HG02763 (cell line): ENCODE results near the gene STXBP6.

Experiments
- ATAC-seq: cut with Tn5 transposase; IDR thresholded peaks from one replicate; pipeline ENCODE4 v1.9.1; 2021; ENCODE audit warnings: mild to moderate bottlenecking, moderate library complexity; ENCODE audit not compliant: unreplicated experiment

Gene STXBP6

DNA sequence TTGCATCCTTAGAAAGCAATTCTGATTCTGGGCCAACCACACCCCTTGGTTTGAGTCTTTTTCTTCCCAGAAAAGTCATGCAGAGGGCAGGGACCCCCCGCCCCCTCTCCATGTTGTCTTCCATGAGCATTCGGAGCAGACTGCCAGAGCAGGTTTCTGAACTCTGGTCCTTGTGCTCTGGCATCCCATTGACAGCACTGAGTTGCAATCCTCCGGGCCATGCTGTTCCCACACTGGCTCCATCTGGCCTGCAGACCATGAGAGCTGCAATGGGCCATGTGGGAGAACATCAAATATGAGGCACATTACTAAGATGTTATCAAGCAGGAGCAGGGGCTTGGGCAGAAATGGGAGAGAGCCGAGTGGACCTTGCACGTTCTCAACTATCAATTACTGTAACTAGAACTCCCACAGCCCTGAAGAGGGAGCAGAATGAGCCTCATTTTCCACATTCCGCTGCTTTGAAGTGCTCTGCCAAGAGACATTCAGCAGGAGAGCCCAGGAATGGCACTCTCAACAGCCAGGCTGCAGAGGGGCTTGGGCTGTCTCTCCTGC lies 157.4 kb downstream of the STXBP6 start:
- no peak for ATAC-seq

DNA sequence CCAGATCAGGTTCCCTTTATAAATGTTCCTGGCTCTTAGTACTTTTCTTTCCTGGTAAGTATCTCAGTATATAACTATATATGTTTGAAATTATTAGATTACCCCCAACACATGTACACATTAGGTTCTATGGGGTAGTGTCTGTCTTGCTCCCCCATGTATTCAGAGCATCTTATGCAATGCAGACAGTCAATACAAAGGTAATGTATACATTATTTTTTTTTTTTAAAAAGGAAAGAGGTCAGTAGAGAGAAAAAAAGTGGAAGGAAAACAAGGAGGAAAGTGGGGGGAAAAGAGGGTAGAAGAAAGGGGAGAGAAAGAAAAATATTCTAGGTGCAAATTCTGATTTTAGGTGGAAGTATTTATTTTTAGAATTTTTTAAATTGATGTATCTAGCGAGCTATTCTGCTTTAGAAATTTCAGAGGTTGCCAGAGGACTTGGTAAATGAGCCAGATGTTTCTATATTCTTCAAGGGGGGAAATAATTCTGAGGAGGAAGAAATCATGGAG lies 157.9 kb downstream of the STXBP6 start:
- ATAC-seq = no peak

DNA sequence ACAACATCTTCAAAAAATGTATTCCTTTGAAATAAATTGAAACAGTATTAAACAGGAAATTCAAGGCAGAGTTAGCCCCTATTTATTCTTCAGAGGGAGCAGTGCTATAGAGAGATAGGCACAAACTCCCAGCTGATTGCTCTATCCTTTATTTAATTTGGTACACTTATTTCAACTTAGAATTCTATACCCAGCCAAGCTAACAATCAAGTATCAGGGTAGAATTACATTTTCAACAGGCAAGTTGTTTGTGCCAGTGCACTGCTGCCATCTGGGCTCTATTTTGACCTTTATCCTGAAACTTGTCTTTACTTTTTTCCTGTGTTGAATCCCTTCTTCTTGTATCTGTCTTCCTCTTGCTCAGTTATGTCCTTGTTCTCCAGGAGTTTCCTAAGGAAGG lies 159.2 kb downstream of the STXBP6 start:
- no peak for ATAC-seq

DNA sequence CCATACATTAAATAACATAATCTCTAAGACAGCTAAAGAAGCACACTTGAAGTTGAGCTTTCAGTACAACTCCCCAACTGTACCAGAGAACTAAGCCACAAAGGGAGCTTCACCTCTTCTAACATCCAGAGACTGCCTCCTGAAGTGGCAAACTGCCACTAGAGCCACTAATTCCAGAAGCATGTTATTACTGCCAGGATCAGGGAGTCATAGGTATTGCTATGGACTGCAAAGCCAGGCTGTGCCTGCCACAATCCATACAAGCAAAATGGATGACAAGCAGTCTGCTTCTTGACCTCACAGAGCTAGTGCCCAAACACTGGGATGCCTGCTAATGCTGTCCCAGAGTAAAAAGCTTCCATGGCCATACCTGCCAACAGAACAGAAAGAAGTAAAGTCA lies 160.1 kb downstream of the STXBP6 start:
- no peak for ATAC-seq

DNA sequence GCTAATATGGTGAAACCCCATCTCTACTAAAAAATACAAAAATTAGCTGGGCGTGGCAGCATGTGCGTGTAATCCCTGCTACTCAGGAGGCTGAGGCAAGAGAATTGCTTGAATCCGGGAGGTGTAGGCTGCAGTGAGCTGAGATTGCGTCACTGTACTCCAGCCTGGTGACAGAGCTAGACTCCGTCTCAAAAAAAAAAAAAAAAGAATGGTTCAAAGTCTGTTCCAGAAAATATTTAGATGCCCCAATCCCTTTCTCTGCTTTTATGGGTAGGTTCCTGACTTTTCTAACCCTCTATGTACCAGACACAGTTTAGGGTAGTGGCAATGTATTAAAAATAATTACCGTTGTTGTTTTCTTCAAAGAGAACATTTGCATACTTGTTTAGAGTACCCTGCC lies 161.4 kb downstream of the STXBP6 start:
- no peak for ATAC-seq

DNA sequence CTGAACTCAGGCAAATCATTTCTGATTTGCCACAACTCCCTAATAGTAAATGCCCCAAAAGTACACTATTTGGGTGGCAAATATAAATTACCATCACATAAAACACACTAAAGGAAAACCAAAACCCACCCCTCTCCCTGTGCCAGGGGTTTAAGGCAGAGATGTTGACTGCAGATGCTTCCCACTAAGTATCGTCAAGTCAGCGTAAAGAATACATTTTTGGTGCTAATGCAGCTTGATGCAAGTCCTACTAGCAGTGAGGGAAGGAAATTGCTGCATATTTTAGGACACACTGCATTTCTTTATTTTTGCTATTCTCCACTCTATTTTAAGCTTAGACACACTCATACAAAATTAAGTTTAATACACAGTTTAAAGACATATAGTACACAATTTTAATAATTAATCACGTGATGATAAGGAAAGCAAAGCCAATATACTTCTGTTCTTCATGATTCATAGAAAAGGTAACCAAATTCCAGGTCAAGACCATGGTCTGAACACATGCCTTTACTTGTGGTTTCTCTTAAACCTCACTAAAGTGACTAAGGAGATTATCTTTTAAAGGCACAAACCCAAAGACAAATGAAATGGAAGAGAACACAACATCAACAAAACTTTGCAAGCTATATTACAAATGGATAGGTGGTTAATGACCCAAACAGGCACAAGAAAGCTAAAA lies 162.2 kb downstream of the STXBP6 start:
- no peak for ATAC-seq

DNA sequence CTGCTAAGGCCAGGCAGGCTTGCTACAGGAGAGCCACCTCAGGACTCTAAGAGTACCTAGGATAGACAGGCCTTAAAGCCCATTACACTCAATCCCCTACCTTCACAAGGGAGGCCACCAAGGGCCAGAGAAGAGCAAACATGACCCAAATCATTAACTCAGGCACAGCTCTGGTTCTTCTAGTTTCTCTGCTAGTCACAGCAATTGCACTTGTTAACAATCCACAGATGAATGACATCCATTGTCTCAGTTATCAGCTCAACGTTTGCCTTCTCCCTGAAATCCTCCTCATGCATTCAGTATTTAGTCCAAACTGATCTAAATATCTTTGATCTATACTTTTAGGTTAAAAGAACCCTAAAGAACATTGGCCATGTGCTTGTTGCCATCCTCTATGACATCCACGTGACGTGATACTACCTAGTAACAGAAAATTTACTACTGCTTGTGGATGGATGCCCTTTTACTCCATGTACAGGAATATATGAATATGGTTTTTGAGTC lies 164.5 kb downstream of the STXBP6 start:
- no peak for ATAC-seq

DNA sequence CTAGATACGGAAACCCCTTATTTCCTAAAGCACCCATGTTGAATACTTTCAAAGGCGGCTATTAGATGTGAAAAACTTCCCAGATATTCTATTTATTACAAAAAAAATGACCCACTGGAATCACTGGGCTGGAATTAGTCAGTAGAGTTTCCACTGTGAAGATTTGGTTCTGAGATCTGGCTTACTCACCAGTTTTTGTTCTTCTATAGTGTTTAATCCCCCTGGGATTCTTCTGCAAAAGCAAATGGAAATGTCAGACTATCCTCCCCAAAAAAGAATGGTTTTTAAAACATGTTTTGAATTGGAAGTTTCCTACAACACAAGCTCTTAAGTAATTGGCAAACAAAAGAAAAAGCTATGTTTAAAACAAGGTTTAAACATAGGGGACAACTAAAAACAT lies 166.4 kb downstream of the STXBP6 start:
- no peak for ATAC-seq

DNA sequence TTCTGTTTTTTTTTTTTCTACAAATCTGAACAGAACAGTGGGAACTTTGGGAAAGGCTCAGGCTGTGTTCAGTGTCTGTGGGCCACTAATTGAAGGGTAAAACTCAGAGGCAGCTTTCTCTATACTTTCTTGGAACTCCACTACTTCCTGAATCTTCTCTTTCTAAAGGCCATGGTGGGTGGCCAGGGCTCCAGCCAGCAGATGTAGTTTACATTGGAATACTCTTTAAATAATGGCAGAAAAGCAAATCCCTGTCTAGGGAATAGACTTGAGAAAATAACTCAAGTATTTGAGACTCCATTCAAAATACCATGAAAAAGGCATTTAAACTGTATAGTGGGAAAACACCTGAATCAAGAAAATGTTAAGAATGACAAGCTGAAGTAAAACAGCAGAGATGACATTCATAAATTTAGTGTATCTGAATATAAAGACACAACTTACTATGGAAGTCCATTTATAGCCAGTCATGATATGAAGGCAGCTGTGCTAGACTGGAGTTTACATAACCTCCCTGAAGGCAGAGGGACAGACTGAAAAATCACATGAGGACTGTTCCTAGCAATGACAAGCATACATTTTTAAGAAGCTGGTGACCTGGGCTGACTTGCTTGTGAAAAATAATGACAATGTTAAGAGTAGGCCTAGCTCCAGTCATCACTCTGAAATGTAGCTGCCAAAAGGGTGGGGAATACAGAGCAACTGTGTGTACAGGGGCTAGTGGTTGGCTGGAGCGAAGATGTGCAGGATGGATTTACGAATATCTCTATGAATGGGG lies 168.6 kb downstream of the STXBP6 start:
- ATAC-seq = no peak

DNA sequence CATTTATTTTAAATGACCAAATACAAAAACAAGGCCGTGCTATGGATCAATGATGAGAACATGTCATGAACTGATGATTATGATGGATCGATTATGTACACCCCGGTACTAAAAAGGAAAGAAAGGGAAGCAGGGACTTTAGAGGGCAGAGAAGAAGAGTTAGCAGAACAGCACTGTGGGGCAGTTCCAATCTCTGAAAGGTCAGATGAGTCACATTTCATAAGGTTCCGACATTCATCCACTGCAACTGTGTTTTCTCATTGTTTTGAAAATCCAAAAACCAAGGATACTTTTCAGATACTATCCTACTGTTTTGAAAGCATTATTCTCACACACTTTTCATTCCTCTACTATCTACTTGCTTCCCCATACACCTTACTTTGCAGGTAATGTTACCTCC lies 169.3 kb downstream of the STXBP6 start:
- ATAC-seq = no peak

DNA sequence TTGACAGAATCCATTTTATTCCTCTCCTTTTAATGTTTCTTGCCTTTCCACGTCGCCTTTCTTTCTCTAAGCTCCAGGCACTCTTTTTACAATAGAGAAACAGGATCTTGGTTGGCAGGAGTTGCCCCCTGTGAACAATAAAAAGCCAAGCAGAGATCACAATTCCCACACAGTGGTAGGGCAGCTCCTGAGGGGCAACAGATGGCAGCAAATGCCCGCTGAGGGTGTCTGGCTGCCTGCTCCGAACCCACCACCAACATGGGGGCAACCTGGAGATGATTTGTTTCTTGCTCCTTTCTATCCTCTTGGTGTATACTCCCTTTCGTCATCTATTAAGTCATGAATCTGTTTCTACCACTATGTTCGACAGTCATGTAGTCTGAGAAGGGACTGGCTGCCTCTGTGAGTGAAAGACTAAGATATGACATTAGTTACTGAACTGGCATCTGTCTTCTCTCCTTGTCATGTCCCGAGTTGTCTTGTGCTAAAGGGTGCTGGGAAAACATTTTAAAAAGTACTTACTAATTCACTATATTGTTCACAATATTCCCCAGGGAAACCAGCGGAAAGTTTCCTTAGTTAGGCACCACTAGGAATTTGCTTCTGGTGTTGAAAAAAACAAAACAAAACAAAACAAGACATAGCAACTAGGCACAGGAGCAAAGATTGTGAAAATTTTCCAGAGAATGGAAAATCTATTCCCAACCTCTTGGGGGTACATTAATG lies 170.1 kb downstream of the STXBP6 start:
- no peak for ATAC-seq

DNA sequence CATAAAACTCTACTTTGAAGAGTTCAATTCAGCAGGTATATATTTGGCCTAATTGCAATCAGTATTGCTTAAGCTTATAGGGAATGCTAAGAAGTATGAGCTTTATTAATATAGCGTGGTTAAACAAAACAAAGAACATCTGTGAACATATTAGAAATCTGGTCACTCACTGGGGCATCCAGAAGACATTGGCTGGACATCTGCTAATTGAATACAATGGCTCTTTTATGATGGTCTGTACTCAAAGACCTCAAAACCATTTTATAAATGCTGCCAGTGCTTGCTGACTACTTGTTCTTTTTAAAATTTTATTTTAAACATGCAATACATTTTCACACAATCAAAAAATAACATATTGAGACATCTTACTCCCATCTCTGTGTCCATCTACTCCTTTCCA lies 173.0 kb downstream of the STXBP6 start:
- ATAC-seq = no peak

DNA sequence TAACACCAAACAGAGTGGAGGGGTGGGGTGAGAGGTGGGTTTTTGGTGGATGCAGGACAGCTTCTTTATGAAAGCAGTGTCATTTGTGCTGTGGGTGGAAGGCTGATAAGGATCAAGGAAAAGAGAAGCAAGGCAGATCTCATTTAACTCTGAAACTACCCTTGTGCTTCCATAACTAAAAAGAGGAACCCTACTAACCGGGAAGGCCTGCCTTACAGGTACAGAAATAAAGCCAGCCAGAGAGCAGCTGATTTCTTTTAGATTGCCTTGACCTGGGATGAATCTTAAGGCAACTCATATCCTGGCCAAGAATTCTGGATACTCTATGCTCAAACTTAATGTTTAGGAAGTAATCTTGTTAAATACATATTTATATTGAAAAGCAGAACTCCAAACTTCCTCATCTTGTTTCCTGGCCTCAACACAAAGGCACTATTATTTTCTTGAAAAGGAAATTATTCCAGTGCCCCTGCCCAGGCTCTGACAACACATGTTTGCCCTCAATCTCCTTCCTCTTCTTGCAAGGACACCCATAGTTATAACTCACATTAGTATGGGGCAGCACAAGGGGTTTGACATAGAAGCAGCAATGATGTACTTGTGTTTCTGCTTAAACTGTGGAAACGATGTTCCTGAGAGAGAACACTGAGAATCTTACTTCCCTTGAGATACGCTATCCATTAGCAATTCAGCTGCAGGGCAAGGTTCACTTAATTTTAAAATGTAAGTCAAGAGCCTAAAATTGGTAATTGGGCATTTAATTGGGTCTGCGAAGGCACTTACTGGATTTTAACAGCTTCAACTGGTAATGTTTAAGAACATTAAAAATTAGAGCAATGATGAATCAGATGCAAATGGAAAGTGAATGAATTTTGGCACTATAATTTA lies 173.7 kb downstream of the STXBP6 start:
- ATAC-seq = no peak

DNA sequence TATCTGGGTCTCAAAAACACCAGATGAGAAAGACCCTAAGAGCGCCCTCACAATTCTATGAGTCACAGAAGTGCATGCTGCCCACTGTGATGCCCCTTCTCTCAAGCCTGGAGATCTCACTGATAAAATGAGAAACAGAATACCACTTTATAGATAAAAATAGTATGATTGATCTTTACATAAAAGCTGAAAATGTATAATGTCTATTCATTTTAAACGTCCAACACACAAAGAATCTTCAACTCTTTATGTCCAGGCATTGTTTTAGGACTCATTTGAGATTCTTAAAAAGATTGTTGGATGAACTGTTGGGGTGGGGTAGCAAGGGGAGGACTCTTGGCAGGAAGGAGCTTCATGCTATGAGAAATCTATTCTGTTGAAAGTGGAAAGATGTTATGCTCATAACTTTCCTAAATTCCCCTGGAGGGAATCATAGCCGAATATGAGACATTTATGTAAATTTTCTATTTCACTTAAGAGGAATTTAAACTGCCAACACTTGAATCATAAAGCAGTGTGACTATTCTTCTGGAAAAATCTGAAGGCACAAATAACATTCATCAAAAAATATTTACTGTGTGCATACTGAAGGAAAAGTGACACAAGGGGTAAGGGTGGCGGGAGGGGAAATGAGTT lies 174.6 kb downstream of the STXBP6 start:
- no peak for ATAC-seq

DNA sequence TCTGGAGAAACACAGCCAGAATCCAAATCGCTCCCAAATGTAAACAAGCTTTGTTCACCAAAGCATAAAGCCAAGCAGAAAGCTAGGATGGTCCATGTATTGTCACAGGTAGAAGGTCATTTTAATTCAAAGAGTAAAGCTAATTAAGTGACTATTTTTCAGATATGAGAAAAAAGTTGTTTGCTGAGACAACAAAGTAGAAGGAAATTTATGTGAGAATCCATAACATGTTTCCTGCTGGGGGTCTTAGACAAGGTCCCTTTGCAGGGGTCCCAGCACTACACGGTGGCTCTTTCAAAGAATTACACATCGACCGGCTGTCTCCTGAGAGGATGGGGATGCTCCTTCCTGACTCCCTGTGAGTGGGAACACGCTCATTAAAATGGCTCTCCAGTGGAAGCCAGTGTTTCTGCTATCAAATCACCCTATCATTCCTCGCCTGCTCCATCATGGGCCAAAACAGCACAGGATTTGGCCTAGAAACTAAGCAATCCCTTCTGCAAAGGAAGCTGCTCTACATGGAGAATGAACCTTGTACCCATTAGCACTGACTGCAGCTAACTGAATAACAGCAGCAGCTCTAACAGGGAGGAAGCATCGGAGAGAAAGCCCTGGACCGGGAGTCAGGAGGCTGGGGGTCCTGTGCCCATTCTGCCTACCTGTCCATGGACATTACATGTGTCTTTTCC lies 175.3 kb downstream of the STXBP6 start:
- no peak for ATAC-seq

DNA sequence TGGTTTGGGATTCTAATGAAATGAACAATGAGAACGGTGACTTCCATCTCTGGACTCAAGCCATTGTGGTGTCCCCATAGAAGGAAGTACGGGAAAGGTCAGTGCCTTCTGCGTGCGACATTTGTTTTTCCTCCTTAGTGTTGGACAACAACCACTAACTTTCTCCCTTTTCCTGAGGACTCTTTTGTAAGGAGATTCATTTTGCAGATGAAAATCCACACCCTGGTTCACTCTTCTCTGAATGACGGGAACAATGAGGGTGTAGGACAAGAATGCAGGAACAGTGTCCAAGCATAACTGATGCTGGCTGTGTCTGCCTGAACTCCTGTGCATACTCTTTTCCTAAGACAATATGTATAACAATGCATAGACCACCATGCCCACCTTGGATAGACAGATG lies 176.4 kb downstream of the STXBP6 start:
- ATAC-seq = no peak

DNA sequence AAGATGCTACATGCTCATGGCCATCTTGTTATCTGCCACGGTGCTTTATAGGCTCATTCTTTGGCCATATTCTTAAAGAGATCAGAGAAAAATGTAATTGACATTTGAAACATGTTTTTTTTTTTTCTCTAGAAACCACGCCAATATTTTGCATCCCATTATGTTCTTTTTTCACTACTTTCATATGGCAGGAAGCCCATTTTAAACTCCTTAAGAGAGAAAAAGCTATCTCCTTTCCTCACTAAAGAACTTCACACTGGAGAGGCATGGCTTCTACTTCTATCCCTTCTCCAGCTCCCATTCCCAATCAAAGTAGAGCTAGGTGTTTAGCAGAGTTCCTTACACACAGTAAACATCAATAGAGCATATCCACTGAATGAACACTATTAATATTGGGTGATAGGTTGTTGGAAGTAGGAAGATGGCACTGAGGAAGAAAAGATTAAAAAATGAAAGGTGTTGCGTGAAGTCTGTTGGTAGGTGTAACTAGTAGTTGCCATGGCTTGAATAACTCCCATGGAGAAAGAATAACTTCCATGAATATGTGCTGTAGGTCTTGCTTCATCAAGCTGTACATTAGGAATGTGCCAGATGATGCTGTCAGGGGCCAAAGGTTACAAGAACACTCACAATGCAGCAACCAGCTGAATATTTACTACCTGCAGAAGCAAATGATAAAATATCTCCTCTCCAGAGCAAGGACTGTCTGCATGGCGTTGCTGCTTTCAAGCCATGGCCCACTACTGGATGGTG lies 178.8 kb downstream of the STXBP6 start:
- no peak for ATAC-seq

DNA sequence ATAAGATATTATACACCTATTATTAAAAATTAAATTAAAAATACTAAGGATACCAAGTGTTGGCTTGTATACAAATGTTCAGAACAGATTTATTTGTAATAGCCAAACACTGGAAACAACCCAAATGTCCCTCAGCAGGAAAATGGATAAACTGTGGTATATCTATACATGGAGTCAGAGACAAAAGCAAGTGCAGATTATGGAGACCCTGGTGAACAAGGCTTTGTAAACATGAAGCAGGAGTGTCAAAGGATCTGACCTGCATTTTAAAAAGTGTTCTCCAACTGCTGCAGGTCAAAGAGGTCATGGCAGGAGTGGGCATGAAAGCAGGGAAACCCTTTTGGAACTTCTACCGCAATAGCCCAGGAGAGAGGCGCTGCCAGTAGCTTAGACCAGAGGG lies 181.6 kb downstream of the STXBP6 start:
- ATAC-seq = no peak
